ENCODE data around the gene DZIP1L.

The DZIP1L gene

GRCh38 chr3:138066383-138066782 lies 49.0 kb downstream of the DZIP1L start:
- no peak for DNase-seq

DNA sequence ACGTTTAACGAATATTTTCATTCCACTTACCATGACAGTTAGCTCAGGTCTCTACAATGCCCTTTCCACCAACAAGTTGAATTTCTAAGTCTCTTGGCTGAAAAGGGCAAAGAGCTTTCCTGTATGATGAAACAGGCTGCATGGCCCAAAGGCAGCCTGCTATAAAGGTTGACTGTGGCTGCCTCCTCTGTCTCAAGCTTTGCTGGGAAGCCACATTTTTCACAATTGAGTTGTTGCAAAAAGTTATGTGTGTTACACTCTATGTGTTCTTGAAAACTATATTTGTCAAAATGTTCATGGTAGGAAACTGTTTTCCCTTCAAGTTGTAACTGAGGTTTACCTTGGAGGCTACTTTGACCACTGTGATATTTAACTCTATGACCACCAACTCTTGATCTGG lies 49.5 kb downstream of the DZIP1L start:
- DNase-seq, result no peak

GRCh38 chr3:138063416-138063815 lies 52.0 kb downstream of the DZIP1L start:
- DNase-seq, result no peak

GRCh38 chr3:138062626-138063025 lies 52.8 kb downstream of the DZIP1L start:
- DNase-seq, result no peak

- no peak for DNase-seq
These were observed 53.4 kb downstream of the DZIP1L start for GRCh38 chr3:138062037-138062436.

GRCh38 chr3:138060792-138061191 lies 54.6 kb downstream of the DZIP1L start:
- no peak for DNase-seq

- no peak for DNase-seq
These were observed 56.1 kb downstream of the DZIP1L start for GRCh38 chr3:138059261-138059660.

GRCh38 chr3:138057384-138057783 lies 58.0 kb downstream of the DZIP1L start:
- no peak for DNase-seq

DNA sequence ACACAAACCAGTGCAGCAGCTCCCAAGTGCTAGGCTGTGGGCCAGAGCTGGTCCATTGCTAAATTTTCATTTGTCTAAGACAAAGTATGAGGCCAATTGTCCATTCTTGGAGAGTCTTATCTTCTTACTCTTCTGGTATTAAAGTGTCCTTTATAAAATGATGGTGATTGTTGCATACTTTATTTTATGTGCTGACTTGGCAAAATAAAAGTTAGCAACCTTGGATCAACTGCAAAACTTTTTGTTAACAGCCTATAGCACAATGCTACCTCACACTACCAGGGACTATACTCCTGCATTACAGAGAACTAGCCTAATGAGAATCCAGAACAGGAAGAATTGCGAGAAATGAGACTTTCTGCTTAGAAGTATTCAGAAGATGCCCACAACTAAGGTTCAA lies 61.4 kb downstream of the DZIP1L start:
- DNase-seq, result no peak

DNA sequence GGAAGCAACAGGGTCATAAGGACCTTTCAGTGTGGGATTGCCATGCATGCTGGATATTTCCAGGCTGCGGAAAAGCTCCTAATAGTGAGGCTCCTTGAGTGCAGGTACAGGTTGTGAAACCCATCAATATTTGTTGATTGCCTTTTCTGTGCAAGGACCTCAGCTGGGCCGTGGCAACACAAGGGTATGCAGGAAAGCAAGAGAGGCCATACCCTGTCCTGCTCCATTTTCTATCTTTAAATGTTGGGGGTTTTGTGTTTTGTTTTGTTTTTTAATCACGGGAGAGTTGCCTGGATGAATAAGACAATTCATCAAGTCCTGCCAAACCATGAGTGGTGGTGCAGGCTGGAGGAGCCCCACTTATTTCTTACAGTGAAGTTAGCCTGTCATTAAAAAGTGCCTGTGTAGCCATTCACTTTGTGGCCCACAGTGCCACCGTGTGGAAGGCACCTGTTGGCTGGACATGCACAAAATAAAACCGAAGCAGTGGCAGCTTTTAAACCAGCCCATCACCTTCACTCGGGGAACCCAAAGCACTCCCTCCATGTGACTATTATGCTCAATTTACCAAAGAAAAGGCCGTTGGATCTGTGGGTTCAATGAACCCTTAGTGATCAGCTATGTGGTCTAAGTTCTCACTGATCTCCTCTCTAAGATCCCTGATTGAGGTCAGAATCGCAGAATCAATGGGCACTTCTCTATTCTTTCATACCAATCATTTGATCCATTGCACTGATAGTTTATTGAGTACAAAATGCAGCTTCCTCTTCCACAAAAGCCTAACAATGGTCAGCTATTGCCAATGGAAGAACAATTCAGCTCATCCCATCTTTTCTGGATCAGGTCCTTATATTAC lies 63.2 kb downstream of the DZIP1L start:
- DNase-seq, result no peak

DNA sequence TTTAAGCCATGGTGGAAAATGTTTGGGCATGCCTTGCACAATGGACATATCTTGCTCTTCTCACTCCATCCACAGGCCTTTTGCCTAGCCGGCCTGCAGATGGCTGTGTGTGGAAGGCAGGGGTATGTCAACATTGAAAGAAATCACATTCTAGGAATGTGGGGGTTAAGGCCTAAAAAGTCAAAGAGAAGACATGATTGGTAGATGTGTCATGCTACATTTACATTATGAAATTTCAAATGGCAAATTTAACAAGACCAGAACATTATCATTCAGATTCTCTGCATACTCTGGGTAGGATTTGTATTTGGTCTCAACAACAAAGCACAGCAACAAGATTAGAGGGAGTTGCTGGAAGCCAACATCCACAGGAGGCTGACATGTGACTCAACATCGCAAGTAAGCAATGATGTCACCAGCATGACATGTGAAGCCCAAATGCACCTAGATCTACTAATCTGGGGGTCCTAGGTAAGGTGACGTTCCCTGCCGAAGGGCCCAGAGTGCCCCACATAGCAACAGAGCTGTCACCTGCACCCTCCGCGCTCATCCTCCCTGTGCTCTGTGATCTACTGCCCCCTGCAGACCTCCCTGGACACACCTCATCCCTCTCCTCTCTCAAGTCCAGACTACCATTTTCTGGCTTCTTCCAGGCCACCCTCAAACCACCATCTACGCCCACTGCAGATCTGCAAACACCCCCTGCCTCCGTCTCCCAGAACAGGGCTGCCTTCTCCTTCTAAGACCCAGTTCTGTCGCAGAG lies 66.1 kb downstream of the DZIP1L start:
- no peak for DNase-seq

DNA sequence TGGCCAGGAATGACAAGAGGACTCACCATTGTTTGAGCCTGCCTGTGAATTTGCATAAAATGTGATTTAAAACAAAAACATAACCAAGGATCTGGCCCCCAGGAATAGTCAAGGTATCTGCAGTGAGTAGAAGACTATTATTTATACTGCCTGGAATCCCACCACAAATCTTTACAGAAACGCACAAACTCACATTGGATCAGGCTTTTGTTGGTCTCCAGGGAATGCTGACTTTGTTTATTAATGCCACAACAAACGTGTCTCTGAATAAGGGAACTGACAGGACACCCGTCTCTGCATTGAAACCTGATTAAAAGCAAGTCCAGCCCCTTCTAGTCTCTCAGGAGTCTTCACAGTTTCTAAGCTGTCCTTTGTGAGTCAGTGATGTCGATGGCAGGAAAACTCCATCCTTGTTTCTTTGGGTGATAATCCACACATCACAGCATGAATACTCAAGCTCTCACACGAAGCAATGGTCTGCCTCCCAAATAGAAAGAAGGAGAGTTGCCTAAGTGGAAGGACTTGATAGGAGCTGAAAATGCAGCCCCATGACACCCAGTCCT lies 67.7 kb downstream of the DZIP1L start:
- DNase-seq, result no peak

DNA sequence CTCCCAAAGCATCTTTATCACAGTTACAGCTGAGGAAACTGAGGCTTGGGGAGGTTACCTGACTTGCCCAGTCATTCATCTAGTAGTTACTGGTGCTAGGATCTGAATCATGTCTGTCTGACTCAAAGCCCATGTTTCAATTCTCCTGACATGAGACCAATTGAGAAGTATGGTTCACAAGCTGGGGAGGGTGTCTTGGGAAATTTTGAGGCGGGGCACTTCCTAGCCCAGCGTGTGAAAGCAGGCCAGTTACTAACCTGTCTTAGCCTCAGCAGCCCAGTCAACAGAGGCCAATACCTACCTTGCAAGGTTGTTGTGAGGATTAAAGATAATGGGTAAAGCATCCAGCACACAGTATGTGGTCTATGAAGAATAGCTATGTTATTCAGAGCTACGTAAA lies 68.5 kb downstream of the DZIP1L start:
- no peak for DNase-seq

DNA sequence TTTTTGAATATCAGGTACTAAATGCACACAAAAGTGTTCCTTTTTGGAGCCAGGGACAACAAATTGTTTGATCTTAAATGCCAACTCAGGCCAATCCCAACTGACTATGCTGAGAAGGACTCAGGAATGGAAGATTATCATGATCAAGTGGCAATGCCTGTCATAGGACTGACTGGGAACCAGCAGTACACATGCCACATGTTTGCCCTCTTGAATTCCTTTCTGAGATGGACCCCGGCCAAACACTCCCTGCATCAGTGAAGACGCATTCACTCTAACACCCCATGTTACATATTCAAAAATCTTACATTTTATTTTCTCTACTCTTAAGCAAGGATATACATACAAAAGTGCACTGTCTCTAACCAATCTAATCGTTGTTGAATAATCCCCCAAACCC lies 69.3 kb downstream of the DZIP1L start:
- DNase-seq, result no peak

- no peak for DNase-seq
These were observed 72.0 kb downstream of the DZIP1L start for GRCh38 chr3:138043266-138044029.

DNA sequence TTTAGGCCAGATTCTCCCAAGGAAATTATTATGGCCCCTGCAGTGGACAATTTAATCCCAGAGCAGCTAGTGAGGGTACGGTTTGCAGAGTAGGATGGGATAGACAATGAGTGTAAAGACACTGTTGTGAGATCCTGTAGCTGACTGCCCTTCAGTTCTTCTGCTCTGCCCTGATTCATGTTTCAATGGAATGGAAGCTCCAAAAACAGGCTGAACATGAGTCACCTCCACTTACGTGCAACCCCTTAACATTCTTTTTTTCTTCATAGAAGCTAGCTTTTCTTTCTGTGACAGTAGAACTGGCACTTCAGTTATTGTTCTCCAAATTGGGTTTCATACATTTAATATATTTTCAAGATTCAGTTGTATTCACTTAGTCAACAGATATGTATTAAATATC lies 73.4 kb downstream of the DZIP1L start:
- DNase-seq, result no peak

DNA sequence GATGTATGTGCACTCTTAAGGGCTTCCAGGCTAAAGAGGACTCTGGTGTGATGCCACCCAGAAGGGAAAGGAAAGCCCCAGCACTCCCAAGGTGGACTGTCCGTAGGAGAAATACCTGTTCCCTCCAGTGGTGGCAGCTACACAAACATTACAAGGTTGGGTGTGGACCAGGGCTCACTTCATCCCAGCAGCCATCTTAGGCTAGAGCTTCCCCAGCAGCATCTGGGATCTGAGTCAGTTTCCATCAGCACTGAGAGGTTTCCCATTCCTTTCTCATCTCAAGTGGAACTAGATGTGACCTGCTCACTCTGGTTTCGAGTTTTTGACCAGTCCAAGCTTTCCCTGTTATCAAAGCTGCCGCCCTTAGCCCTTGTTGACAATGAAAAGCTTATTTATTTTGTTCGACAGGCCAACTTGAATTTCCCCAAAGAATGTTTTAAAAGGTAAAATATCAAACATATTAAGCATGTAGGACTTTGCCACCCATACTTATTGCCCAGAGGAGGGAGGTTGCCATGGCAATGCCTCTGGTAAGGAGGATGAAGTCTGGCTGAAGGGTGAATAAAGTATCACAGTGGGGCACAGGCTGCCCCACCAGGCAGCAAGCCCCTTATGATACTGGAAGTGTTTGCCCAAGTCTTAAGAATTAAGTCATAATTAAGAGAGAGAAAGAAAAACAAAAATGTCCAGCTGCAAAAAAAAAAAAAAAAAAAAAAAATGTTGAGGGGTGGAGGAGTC lies 76.5 kb downstream of the DZIP1L start:
- no peak for DNase-seq

GRCh38 chr3:138036572-138036971 lies 78.8 kb downstream of the DZIP1L start:
- DNase-seq, result no peak

GRCh38 chr3:138034918-138035317 lies 80.5 kb downstream of the DZIP1L start:
- no peak for DNase-seq

- DNase-seq, result no peak
These were observed 82.2 kb downstream of the DZIP1L start for GRCh38 chr3:138033202-138033691.

GRCh38 chr3:138032567-138032966 lies 82.8 kb downstream of the DZIP1L start:
- no peak for DNase-seq

GRCh38 chr3:138031536-138031935 lies 83.9 kb downstream of the DZIP1L start:
- DNase-seq, result no peak
